Neural cell (in vitro differentiated cells): ENCODE data around the gene ZDHHC16. TPM values are rescaled to one million over a fixed set of nuclear protein-coding genes. Genes with fewer than 3 reads are reported as not detected.
"Not testable (repeated sequence)": the region's sequence is repeated elsewhere in the genome, so short reads cannot be mapped to it uniquely, and the experiment has no call there.

Experiments
- H2AFZ ChIP-seq: fragments of 200-600, 300-800 bp; sonication (generic), shearing (Covaris generic); 2 replicates; pipeline ENCODE4 v1.6.0; 2014; ENCODE audit warnings: low read depth, mild to moderate bottlenecking, antibody characterized with exemption, low read length, moderate library complexity
- H3F3A ChIP-seq: fragments of 200-600 bp; shearing (Covaris generic); 2 replicates; pipeline ENCODE4 v1.6.1; 2016; ENCODE audit warnings: mild to moderate bottlenecking, moderate library complexity, mixed read lengths, antibody characterized with exemption, low read length; ENCODE audit not compliant: insufficient read depth, poor library complexity, severe bottlenecking
- H3K27ac ChIP-seq: fragments of 200-600, 300-800 bp; sonication (generic), shearing (Covaris generic); 2 replicates; pipeline ENCODE4 v1.5.1; 2014; ENCODE audit warnings: mild to moderate bottlenecking, low read length, moderate library complexity
- H3K27me3 ChIP-seq: fragments of 300-800, 200-600 bp; sonication (generic), shearing (Covaris generic); 2 replicates; pipeline ENCODE4 v1.6.0; 2014; ENCODE audit warnings: mild to moderate bottlenecking, low read depth, low read length, moderate library complexity; ENCODE audit not compliant: insufficient read depth
- H3K36me3 ChIP-seq: fragments of 300-800, 200-600 bp; sonication (generic), shearing (Covaris generic); 2 replicates; pipeline ENCODE4 v1.5.1; 2014; ENCODE audit warnings: mild to moderate bottlenecking, antibody characterized with exemption, low read length, moderate library complexity; ENCODE audit not compliant: insufficient read depth
- H3K4me2 ChIP-seq: fragments of 300-800, 200-600 bp; sonication (generic), shearing (Covaris generic); 2 replicates; pipeline ENCODE4 v1.6.0; 2014; ENCODE audit warnings: mild to moderate bottlenecking, low read length
- H3K4me3 ChIP-seq: fragments of 300-800, 200-600 bp; sonication (generic), shearing (Covaris generic); 2 replicates; pipeline ENCODE4 v1.5.1; 2014; ENCODE audit warnings: mild to moderate bottlenecking, low read length, moderate library complexity
- H3K79me2 ChIP-seq: fragments of 200-600 bp; shearing (Covaris generic); replicated peaks from 2 replicates; pipeline ENCODE4 v1.6.0; 2014; ENCODE audit warnings: mild to moderate bottlenecking, low read length, moderate library complexity; ENCODE audit not compliant: insufficient read depth
- H3K9ac ChIP-seq: fragments of 300-800, 200-600 bp; sonication (generic), shearing (Covaris generic); 2 replicates; pipeline ENCODE4 v1.6.1; 2016; ENCODE audit warnings: mild to moderate bottlenecking, low read length, mixed read lengths
- H3K9me2 ChIP-seq: fragments of 200-600 bp; shearing (Covaris generic); 2 replicates; pipeline ENCODE4 v1.6.1; 2016; ENCODE audit warnings: mild to moderate bottlenecking, low read length, mixed read lengths; ENCODE audit not compliant: insufficient read depth
- H3K9me3 ChIP-seq: fragments of 200-600, 300-800 bp; sonication (generic), shearing (Covaris generic); 2 replicates; pipeline ENCODE4 v1.6.1; 2016; ENCODE audit warnings: mild to moderate bottlenecking, mixed run types, low read length, moderate library complexity, mixed read lengths
- H4K20me1 ChIP-seq: fragments of 200-600 bp; shearing (Covaris generic); 2 replicates; pipeline ENCODE4 v1.6.1; 2016; ENCODE audit warnings: mild to moderate bottlenecking, mixed run types; ENCODE audit not compliant: insufficient read depth
- EP300 ChIP-seq: fragments of 450-650 bp; conservative IDR thresholded peaks from 2 replicates; pipeline ENCODE4 v1.6.1; 2014; ENCODE audit warnings: antibody characterized with exemption, mild to moderate bottlenecking, moderate library complexity; ENCODE audit not compliant: poor library complexity, severe bottlenecking
- MXI1 ChIP-seq: fragments of 450-650 bp; conservative IDR thresholded peaks from 2 replicates; pipeline ENCODE4 v1.6.1; 2014; ENCODE audit warnings: antibody characterized with exemption, mild to moderate bottlenecking; ENCODE audit not compliant: poor library complexity, severe bottlenecking
- SMC3 ChIP-seq: fragments of 450-650 bp; conservative IDR thresholded peaks from 2 replicates; pipeline ENCODE4 v1.6.1; 2014; ENCODE audit warnings: antibody characterized with exemption, mild to moderate bottlenecking, moderate library complexity; ENCODE audit not compliant: poor library complexity
- TAF1 ChIP-seq: IDR thresholded peaks from 2 replicates; pipeline ENCODE4 v1.6.1; 2012; ENCODE audit warnings: low read depth
- polyA plus RNA-seq: library from polyadenylated mRNA; depleted of rRNA; stranded (reverse); fragments of >200 nt; gene quantifications from 2 replicates; pipeline ENCODE4 v1.2.3, GENCODE V29; 2014
- TF ChIP-seq, protein P1 (sequence below): fragments of 450-650 bp; IDR thresholded peaks from 2 replicates; pipeline ENCODE4 v1.5.1; 2014; ENCODE audit warnings: antibody characterized with exemption, mild to moderate bottlenecking, moderate library complexity; ENCODE audit not compliant: poor library complexity, severe bottlenecking

The ZDHHC16 gene
- polyA plus RNA-seq, 1 donor from 2014 or later, result 34.3 TPM

DNA sequence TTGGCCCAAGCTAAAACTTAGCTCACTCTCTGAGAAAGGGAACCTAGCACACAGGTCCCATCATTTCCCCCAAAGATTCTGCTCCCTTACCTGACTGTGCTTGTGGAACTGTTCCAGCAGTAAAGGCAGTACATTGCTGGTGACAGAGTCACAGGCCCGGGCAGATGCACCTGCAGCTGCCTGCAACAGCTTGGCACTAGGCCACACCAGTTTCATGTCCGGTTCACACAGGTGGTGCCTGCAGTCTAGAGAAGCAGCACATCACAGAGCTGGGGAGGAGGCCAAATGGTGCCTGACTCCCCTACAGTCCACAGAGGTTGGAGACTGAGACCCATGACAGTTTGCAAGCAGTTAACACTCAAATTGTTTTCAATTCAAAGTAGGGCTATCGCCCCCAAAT, 22.2 kb downstream of the ZDHHC16 start:
- TF ChIP-seq, protein P1, sequence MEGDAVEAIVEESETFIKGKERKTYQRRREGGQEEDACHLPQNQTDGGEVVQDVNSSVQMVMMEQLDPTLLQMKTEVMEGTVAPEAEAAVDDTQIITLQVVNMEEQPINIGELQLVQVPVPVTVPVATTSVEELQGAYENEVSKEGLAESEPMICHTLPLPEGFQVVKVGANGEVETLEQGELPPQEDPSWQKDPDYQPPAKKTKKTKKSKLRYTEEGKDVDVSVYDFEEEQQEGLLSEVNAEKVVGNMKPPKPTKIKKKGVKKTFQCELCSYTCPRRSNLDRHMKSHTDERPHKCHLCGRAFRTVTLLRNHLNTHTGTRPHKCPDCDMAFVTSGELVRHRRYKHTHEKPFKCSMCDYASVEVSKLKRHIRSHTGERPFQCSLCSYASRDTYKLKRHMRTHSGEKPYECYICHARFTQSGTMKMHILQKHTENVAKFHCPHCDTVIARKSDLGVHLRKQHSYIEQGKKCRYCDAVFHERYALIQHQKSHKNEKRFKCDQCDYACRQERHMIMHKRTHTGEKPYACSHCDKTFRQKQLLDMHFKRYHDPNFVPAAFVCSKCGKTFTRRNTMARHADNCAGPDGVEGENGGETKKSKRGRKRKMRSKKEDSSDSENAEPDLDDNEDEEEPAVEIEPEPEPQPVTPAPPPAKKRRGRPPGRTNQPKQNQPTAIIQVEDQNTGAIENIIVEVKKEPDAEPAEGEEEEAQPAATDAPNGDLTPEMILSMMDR, result no peak
- no peak for TF ChIP-seq MXI1
- TF ChIP-seq TAF1, result no peak
- no peak for TF ChIP-seq SMC3

GRCh38 chr10:97468781-97469180, 22.8 kb downstream of the ZDHHC16 start:
- not testable (repeated sequence) for H3K9me3 ChIP-seq, H3K4me3 ChIP-seq, H3K4me2 ChIP-seq, H3F3A ChIP-seq, H4K20me1 ChIP-seq, H3K27me3 ChIP-seq, H3K9me2 ChIP-seq, H3K27ac ChIP-seq, H2AFZ ChIP-seq, H3K79me2 ChIP-seq, H3K9ac ChIP-seq, H3K36me3 ChIP-seq

More for the DNA sequence above, 22.2 kb downstream of the ZDHHC16 start:
- Histone ChIP-seq H3K9me2 (no peaks in the 10 kb centered on the region), H3F3A (no peaks in the 10 kb centered on the region), H3K4me3 (no peak overlapping the region), H3K9ac (no peak overlapping the region), H2AFZ (no peak overlapping the region), H4K20me1 (no peaks in the 10 kb centered on the region), H3K36me3 (peaks cover 4% of the 10 kb centered on the region), H3K4me2 (no peak overlapping the region), H3K27ac (no peak overlapping the region), H3K79me2 (no peaks in the 10 kb centered on the region), H3K9me3 (no peaks in the 10 kb centered on the region), H3K27me3 (no peaks in the 10 kb centered on the region)

DNA sequence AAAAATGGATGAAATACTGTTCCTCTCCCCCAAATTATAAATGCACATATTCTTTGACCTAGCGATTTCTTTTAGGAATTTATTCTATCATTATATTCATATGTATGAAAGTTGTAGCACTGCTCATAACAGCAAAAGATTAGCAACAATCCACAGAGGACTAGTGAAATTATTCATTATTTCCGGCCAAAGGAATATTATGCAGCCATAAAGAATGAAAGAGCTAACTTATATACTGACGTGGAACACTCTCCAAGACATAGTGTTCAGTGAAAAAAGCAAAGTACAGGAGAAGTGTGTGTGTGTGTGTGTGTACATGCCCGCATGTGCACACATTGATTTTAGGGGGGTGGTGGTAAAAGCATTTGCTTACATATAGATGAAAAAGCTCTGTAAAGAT, 28.9 kb downstream of the ZDHHC16 start:
- H3K4me2 ChIP-seq, result no peak overlapping the region

More for the DNA sequence above, 28.9 kb downstream of the ZDHHC16 start:
- Histone ChIP-seq H2AFZ (no peak overlapping the region), H4K20me1 (no peaks in the 10 kb centered on the region), H3K79me2 (no peaks in the 10 kb centered on the region), H3K36me3 (peaks cover 22% of the 10 kb centered on the region), H3K27me3 (no peaks in the 10 kb centered on the region), H3F3A (no peaks in the 10 kb centered on the region), H3K9ac (no peak overlapping the region), H3K9me3 (no peaks in the 10 kb centered on the region), H3K27ac (no peak overlapping the region), H3K9me2 (no peaks in the 10 kb centered on the region), H3K4me3 (no peak overlapping the region)
- TF ChIP-seq SMC3 (no peak), MXI1 (no peak), TAF1 (no peak), EP300 (no peak)
- TF ChIP-seq, protein P1, result no peak
